ENCODE data around the gene MICAL2. TPM values are rescaled to one million over a fixed set of nuclear protein-coding genes. Genes with fewer than 3 reads are reported as not detected.

Gene MICAL2
- polyA plus RNA-seq, 4 donors = 5.3 to 7.2 (median 6.8) TPM

GRCh38 chr11:12094872-12095800 lies 15.3 kb upstream of the MICAL2 start:
- DNase-seq (ENCODE audit: low read depth in 4 of 4, low spot score in 2 of 4) = no peak

DNA sequence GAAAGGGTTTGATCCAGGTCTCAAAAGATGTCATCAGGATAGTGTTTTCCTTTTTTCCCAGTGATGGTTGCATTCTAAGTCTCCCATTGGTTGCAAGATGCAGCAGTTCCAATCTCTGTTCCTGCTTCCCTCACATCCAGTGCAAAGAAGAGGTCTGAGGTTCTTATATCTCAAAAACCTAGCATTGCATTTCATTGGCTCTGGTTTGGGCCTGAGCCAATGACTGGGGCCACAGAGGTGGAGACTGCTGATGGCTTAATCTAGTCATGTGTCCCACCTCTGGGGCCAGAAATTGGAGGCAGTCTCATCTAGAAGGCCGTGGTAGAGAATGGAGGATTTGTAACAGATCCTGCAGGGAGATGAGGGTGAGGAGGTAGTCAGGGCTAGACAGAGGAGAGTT lies 13.2 kb upstream of the MICAL2 start:
- no peak for DNase-seq (ENCODE audit: low read depth in 4 of 4, low spot score in 2 of 4)

DNA sequence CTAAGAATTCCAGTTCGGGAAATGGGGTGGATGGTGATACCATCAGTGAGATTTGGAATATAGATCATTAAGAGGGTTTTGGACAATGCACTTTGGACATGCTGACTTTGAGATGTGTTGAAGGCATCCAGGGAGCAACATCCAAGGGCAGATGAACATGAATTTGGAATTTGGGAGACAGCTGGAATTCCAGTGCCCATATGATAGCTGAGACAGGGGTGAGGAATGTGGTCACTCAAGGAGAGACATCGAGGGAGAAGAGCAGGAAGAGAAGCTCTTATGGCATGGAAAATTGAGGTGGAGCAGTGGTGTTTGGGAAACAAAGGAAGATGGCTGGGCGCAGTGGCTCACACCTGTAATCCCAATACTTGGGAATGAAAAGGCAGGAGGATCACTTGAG lies 11.8 kb upstream of the MICAL2 start:
- DNase-seq (ENCODE audit: low read depth in 4 of 4, low spot score in 2 of 4) = no peak

DNA sequence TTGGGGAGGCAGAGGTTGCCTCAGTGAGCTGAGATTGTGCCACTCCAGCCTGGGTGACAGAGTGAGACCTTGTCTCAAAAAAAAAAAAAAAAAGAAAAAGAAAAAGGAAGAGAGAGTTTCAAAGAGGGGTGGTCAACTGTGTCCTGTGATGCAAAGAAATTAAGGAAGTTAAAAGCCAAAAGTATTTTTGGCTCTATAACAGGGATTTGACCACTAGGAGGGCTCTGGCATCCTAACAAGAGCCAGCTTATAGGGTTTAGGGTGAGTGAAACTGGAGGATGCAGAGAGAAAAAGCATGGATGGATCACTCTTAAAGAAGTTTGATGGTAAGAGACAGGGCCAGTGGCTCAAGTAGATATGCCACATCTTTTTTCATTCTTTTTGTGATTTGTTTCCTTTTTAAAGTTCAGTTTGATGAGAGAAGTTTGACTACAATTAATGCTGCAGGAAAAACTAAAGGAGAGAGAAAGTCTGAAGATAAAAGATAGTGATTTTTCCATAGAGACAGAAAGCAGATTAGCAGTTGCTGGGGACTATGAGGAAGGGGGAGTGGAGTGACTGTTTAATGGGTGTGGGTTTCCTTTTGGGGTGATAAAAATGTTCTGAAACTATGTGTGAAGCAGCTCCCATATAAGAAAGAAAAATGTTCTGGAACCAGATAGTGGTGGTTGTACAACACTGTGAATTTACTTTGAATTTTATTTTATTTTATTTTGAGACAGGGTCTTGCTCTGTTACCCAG lies 11.1 kb upstream of the MICAL2 start:
- DNase-seq (ENCODE audit: low read depth in 4 of 4, low spot score in 2 of 4) = no peak

GRCh38 chr11:12100429-12100828 lies 10.0 kb upstream of the MICAL2 start:
- no peak for DNase-seq (ENCODE audit: low read depth in 4 of 4, low spot score in 2 of 4)

- DNase-seq (ENCODE audit: low read depth in 4 of 4, low spot score in 2 of 4) = no peak
Observed at GRCh38 chr11:12100841-12101242, 9.5 kb upstream of the MICAL2 start.

GRCh38 chr11:12101318-12101717 lies 9.1 kb upstream of the MICAL2 start:
- DNase-seq (ENCODE audit: low read depth in 4 of 4, low spot score in 2 of 4) = no peak

- DNase-seq (ENCODE audit: low read depth in 4 of 4, low spot score in 2 of 4) = no peak
Observed at GRCh38 chr11:12102588-12103410, 7.6 kb upstream of the MICAL2 start.

DNA sequence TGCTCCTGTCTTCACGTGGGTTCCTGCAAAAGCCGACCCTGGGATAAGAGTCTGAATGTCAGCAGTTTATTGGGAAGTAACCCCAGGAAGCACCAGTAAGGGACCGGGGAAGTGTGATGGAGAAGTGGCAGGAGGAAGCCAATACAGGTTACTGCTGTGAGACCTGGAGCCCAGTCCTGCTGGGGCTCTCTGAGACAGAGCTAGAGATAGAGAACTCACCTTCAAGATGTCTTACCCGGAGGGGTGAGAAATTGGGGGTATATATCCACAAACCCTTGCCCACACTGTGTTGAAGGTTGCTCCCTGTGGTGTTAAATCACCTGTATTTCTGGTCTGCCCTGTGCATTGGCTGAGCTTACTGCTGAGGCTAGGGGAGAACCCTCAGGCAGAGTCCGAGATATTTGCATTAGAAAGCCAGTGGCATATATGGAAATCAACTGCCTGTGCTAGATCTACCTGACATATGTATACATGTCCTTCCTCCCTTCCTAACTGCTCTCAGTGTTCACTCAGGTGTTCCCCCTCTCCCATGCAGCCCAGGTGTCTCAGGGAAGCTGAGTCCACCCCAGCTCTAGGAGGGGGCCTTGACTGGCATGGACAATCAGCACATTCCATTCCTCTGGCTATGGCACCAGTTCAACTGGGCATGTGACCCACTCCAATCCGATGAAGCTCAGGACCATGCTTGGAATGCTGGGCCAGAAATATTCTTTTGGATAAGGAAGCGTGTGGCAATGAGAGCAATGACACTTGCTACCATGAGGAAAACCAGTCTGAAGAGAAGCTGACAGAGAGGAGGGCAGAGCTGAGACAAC lies 6.8 kb upstream of the MICAL2 start:
- no peak for DNase-seq (ENCODE audit: low read depth in 4 of 4, low spot score in 2 of 4)

DNA sequence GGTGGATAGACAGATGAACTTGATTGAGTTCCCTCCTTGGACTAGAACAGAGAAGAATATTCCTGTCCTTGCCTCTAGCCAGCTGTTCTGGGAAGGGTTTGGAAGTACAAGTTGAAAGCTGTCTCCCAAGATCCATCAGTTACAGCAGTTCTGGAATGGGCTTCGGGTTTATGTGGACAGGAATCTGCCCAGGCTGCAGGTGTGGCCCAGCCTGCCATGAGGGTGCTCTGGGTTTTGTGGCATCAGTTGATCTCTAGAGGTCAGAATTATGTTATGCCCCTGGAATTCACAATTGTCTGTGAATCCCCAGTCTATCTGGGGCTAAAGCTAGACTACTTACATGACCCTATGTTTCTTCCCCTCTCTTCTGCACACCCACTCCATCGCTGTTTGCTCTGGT lies 4.9 kb upstream of the MICAL2 start:
- no peak for DNase-seq (ENCODE audit: low read depth in 4 of 4, low spot score in 2 of 4)

DNA sequence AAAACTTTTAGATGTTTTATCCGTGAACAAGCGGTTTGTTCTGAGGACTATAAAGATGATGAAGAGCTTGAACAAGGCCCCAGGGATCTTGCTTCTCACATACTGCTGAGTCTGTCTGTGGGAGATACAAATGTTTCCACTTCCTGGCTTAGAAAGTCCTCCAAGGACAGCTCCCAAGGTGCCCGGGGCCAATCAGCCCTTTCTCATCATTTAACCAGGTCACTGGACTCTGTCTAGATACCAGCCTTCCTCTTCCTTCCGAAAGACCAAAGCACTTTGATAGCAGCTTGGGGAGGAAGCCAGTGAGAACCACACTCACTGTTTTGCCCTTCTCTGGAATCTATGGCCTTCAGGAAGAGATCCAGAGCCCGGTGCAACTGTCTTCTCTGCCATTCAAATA lies 4.3 kb upstream of the MICAL2 start:
- DNase-seq (ENCODE audit: low read depth in 4 of 4, low spot score in 2 of 4) = no peak

- no peak for DNase-seq (ENCODE audit: low read depth in 4 of 4, low spot score in 2 of 4)
Observed at GRCh38 chr11:12106501-12106900, 3.9 kb upstream of the MICAL2 start.

GRCh38 chr11:12108875-12109453 lies 1.4 kb upstream of the MICAL2 start:
- no peak for DNase-seq (ENCODE audit: low read depth in 4 of 4, low spot score in 2 of 4)

DNA sequence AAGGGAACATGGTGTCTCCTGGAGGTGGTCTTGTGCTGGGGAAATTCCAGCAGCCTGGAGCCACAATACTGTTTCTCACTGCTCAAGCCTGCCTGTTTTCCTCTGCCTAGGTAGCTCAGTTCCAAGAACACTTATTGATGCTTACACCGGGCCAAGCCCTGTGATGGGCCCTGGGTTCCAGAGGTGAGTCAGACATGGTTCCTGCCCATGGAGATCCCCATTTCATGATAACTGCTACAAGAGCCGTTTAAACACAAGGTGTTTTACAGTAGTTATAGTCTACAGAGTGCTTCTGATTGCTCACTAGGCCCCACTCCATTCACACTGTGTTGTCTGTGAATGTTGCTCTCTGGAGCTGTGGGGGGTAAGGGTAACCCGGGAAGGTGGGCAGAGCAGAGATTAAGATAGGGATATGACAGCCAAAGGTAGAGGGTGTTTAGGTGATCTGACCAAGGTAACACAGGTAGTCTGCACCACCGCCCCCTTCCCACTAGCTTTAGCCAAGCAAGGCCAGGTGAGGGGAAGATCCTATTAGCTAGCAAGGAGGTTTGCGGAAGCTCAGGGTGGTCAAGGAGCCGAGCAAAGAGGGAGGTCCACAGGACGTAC lies 696 bp upstream of the MICAL2 start:
- no peak for DNase-seq (ENCODE audit: low read depth in 4 of 4, low spot score in 2 of 4)

DNA sequence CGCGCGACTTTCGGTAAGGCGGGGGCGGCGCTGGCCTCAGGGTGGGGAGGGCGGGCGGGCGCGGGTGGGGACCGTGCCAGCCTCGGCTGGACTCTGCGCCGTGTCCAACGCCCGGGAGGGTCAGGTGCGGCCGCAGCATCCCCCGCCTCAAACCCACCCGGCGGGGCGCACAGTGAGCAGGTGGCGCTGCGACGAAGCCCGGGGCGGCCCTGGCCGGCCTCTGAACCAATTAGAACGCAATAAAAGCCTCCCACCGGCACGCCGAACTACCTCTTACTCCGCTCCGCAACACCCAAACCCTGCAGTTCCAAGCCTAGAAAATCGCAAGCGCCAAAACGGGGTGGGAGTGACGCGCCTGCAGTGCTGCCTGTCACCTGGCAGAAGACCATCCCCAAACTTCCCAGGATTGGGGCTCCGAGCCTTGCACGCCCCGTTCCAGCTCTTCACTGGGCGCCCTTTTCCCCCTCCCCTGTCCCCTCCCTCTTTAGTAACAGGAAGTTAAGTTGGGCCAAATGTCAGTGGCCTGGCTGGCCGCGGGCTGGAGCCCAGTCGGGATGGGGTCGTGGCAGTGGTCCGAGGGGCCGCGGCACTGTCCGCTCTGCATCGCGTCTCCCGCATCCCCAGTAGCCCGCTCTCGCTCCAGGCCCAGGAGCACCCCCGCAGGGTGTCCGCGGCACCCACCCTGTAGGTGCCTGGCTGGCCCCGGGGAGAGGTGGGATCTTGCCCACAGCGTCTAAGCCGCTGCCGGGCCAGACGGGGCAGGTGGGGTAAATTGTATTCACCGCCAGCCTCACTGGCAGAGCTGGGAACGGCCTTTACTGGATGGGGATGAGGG lies 541 bp downstream of the MICAL2 start:
- DNase-seq (ENCODE audit: low read depth in 4 of 4, low spot score in 2 of 4) = no peak

DNA sequence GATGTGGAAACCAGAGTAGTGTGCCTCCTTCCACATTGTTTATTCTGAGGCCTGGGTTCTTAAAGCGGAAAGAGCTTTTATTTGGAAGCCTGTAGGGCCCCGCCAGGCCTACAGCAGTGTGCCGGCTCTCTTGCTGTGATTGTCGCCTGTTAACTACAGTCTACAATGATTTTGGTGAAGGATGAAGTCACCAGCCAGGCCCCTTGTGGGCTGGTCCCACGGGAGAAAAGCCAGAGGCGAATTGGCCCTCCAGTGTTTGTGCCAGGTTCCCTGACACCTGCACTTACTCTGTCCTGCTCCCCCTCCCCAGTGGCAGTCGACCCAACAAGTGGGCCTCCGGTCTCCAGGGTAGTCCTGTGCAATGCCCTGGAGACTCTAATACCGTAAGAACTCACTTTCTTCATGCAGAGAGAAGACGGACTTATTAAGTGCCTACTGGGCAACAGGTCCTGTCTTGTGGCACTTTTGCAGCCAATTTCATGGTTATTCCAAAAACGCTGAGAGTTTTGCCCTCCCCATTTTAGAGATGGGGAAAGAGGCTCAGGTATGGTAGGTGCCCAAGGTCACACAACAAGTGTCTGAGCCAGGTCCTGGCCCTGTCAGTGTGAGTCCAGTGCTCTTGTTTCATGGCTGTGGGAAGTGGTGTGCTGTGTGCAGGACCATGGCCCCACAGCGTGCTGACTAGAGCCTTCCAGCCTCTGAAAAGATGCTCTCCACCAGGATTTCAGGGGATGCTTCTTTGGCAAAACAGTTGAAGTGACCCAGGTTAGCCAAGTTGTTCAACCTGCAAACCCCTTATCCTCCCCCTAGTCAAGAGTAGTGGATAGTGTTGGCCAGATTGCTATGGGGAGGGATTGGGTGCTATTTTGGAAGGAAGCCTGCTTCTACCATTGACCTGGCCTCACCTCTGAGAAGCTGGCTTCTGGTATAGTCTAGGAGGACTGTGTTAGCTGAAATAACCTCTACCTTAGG lies 1.4 kb downstream of the MICAL2 start:
- no peak for DNase-seq (ENCODE audit: low read depth in 4 of 4, low spot score in 2 of 4)

- DNase-seq (ENCODE audit: low read depth in 4 of 4, low spot score in 2 of 4) = no peak
Observed at GRCh38 chr11:12112750-12113149, 2.4 kb downstream of the MICAL2 start.

Measured in left renal cortex interstitium (tissue), 4 donors.